RWPE1 (cell line): ENCODE data around the gene PRKAG3.

Experiments used
- CTCF ChIA-PET: fragments of 350-600 bp; sonication (Branson Sonifier 250); formaldehyde crosslinking; extraction: SDS; loops from one replicate; lab custom pipeline; 2021; lab: Yijun Ruan, JAX
- POLR2A ChIA-PET: fragments of 400-600 bp; formaldehyde crosslinking; extraction: SDS; loops from one replicate; lab custom pipeline; 2020; ENCODE audit warnings: antibody characterized with exemption; ENCODE audit not compliant: low non-redundant PET; lab: Yijun Ruan, JAX
- DNase-seq: peaks from one replicate; pipeline ENCODE4 v3.0.0; 2012; ENCODE audit warnings: low spot score
- H3K27ac ChIP-seq: fragments of 450-650 bp; 2 replicates; pipeline ENCODE4 v1.5.1; 2017
- CTCF ChIP-seq: fragments of 450-650 bp; conservative IDR thresholded peaks from 2 replicates; pipeline ENCODE4 v1.5.1; 2017; ENCODE audit warnings: low read depth, mild to moderate bottlenecking

Gene PRKAG3

GRCh38 chr2:218828477-218828778 is 3.2 kb downstream of the PRKAG3 start:
- no peak for DNase-seq
- H3K27ac ChIP-seq, result no peak overlapping the region
- ChIA-PET CTCF (interaction anchor here (1.0 kb wide), 1 partner anchor 12 kb away, joined by 6 read pairs; no protein-coding TSS in a partner anchor), POLR2A (no interaction called here)
- TF ChIP-seq CTCF, result no peak

GRCh38 chr2:218827701-218828476 is 3.7 kb downstream of the PRKAG3 start:
- ChIA-PET CTCF (no interaction called here), POLR2A (no interaction called here)
- H3K27ac ChIP-seq, result no peak overlapping the region
- TF ChIP-seq CTCF, result no peak
- DNase-seq, result no peak

- ChIA-PET POLR2A (no interaction called here), CTCF (no interaction called here)
- DNase-seq, result no peak
- no peak for TF ChIP-seq CTCF
- no peak overlapping the region for H3K27ac ChIP-seq
Observed at GRCh38 chr2:218826791-218827190, 4.8 kb downstream of the PRKAG3 start.

- POLR2A ChIA-PET, result no interaction called here
Observed at GRCh38 chr2:218824004-218824403, 7.6 kb downstream of the PRKAG3 start.

GRCh38 chr2:218823196-218823855 is 8.3 kb downstream of the PRKAG3 start:
- CTCF ChIA-PET, result no interaction called here
- POLR2A ChIA-PET, result no interaction called here
- TF ChIP-seq CTCF, result no peak
- DNase-seq, result no peak
- H3K27ac ChIP-seq, result no peak overlapping the region

More at GRCh38 chr2:218824004-218824403, 7.6 kb downstream of the PRKAG3 start:
- no peak for DNase-seq
- CTCF ChIA-PET, result no interaction called here
- no peak for TF ChIP-seq CTCF
- no peak overlapping the region for H3K27ac ChIP-seq

GRCh38 chr2:218822622-218823021 is 9.0 kb downstream of the PRKAG3 start:
- ChIA-PET CTCF (no interaction called here), POLR2A (no interaction called here)
- no peak for TF ChIP-seq CTCF
- no peak overlapping the region for H3K27ac ChIP-seq
- no peak for DNase-seq
